Stomach smooth muscle (tissue), 2 donors: Measurements from ENCODE around the gene PIK3CB.
"Not testable (repeated sequence)": the region's sequence is repeated elsewhere in the genome, so short reads cannot be mapped to it uniquely, and the experiment has no call there.

Experiments
- H3K27ac ChIP-seq: one replicate; pipeline ENCODE4 v1.7.0; 2013; ENCODE audit warnings: mild to moderate bottlenecking, low read length, inconsistent platforms
- H3K27me3 ChIP-seq, 2 donors: one replicate each; pipeline ENCODE4 v1.7.0; 2013; ENCODE audit warnings: low read length in 2 of 2; ENCODE audit not compliant: insufficient read depth in 2 of 2, control insufficient read depth in 1 of 2
- H3K36me3 ChIP-seq, 2 donors: one replicate each; pipeline ENCODE4 v1.7.0; 2013; ENCODE audit warnings: low read length in 2 of 2; ENCODE audit not compliant: control insufficient read depth in 2 of 2, insufficient read depth in 2 of 2
- H3K4me1 ChIP-seq: one replicate; pipeline ENCODE4 v1.7.0; 2013; ENCODE audit warnings: low read length; ENCODE audit not compliant: control insufficient read depth, insufficient read depth
- H3K4me3 ChIP-seq, 2 donors: one replicate each; pipeline ENCODE4 v1.7.0; 2013; ENCODE audit warnings: low read length in 2 of 2
- H3K9ac ChIP-seq, 2 donors: one replicate each; pipeline ENCODE4 v1.7.0; 2013; ENCODE audit warnings: low read length in 2 of 2, mild to moderate bottlenecking in 1 of 2
- H3K9me3 ChIP-seq, 2 donors: one replicate each; pipeline ENCODE4 v1.7.0; 2013; ENCODE audit warnings: low read length in 2 of 2; ENCODE audit not compliant: control insufficient read depth in 2 of 2
- donor health status: healthy.
- donor health status: Pancreatic carcinoma.

Gene PIK3CB

GRCh38 chr3:138748190-138748589 is 86.5 kb downstream of the PIK3CB start:
- H3K9me3 ChIP-seq: no peaks in the 10 kb centered on the region
- no peaks in the 10 kb centered on the region for H3K4me1 ChIP-seq
- H3K27ac ChIP-seq: no peak overlapping the region
- H3K27me3 ChIP-seq: no peaks in the 10 kb centered on the region
- no peak overlapping the region for H3K4me3 ChIP-seq
- peaks cover 0 to 3% of the 10 kb centered on the region in 2 donors for H3K36me3 ChIP-seq
- H3K9ac ChIP-seq: no peak overlapping the region

DNA sequence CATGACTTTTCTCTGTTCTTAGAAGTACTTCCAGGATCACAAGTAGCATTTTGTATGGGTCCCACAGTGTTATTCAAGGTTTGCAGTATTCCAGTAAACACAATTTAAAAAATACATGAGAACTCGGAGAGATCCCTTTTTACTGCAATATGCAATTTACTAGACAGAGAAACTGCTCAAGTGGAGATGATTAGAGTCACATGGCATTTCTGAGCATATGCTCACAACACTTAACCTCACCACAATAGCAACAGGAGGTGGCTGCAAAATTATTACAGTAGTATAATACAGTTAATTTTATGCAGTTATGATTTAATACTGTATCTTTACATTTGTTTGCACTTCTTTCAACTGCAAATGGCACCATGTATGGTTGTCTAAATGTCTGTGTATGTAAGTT is 87.5 kb downstream of the PIK3CB start:
- no peaks in the 10 kb centered on the region for H3K4me1 ChIP-seq
- no peaks in the 10 kb centered on the region for H3K9me3 ChIP-seq
- H3K36me3 ChIP-seq: peaks cover 0 to 3% of the 10 kb centered on the region in 2 donors
- no peak overlapping the region for H3K4me3 ChIP-seq
- no peak overlapping the region for H3K9ac ChIP-seq
- H3K27ac ChIP-seq: no peak overlapping the region
- H3K27me3 ChIP-seq: no peaks in the 10 kb centered on the region

- no peaks in the 10 kb centered on the region for H3K9me3 ChIP-seq
- H3K27ac ChIP-seq: no peak overlapping the region
- no peak overlapping the region for H3K9ac ChIP-seq
- H3K27me3 ChIP-seq: no peaks in the 10 kb centered on the region
- peaks cover 8 to 10% of the 10 kb centered on the region in 2 donors for H3K36me3 ChIP-seq
- H3K4me3 ChIP-seq: no peak overlapping the region
- H3K4me1 ChIP-seq: no peaks in the 10 kb centered on the region
Measured at GRCh38 chr3:138740072-138740471, 94.7 kb downstream of the PIK3CB start.

GRCh38 chr3:138732456-138732855 is 102.3 kb downstream of the PIK3CB start:
- Histone ChIP-seq H3K27ac (no peak overlapping the region), H3K9ac (no peak overlapping the region), H3K9me3 (no peaks in the 10 kb centered on the region), H3K4me3 (no peak overlapping the region), H3K4me1 (no peaks in the 10 kb centered on the region), H3K36me3 (peaks cover 0 to 5% of the 10 kb centered on the region in 2 donors), H3K27me3 (no peaks in the 10 kb centered on the region)

DNA sequence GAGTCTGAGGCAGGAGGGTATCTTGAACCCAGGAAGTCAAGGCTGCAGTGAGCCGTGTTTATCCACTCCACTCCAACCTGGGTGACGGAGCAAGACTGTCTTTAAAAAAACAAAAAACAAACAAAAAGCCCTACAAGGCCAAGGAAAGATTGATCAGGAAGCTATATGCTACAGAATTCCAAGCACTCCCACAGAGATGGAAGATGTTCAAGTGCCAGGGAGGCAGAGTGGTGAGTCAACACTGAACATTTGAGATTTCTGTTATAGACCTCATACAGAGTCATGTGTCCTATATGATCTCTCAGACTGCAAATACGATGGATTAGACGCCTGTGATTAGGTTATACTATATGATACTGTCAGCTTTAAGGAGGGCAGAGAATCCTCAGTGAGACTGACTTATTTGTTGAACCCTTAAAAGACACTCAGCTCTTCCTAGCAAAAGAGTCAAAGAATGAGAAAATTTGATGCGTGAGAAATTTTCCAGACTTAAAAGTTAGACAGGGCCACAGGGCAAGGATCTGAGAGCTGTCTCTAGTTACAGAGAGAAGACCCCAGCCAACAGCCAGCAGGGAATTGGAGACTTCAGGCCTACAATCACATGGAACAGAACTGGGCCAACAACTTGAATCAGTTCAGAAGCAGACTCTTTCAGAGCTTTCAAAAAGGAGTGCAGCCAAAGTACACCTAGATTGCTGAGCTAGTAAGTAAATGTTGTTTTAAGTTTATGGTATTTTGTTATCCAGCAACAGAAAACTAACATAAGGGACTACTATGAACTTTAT is 107.6 kb downstream of the PIK3CB start:
- no peak overlapping the region for H3K27ac ChIP-seq
- no peaks in the 10 kb centered on the region for H3K9me3 ChIP-seq

GRCh38 chr3:138726042-138726441 is 108.7 kb downstream of the PIK3CB start:
- H3K9ac ChIP-seq, H3K9me3 ChIP-seq, H3K27ac ChIP-seq, H3K27me3 ChIP-seq, H3K36me3 ChIP-seq, H3K4me1 ChIP-seq, H3K4me3 ChIP-seq: not testable (repeated sequence)

More for the DNA sequence above, 107.6 kb downstream of the PIK3CB start:
- H3K27me3 ChIP-seq: no peaks in the 10 kb centered on the region
- no peak overlapping the region for H3K4me3 ChIP-seq
- H3K36me3 ChIP-seq: no peaks in the 10 kb centered on the region
- H3K9ac ChIP-seq: no peak overlapping the region
- no peaks in the 10 kb centered on the region for H3K4me1 ChIP-seq

GRCh38 chr3:138725116-138725515 is 109.6 kb downstream of the PIK3CB start:
- H3K27me3 ChIP-seq: no peaks in the 10 kb centered on the region
- H3K4me1 ChIP-seq: no peaks in the 10 kb centered on the region
- no peak overlapping the region for H3K27ac ChIP-seq
- no peak overlapping the region for H3K4me3 ChIP-seq
- H3K9me3 ChIP-seq: no peaks in the 10 kb centered on the region
- H3K36me3 ChIP-seq: no peaks in the 10 kb centered on the region
- no peak overlapping the region for H3K9ac ChIP-seq

- Histone ChIP-seq H3K9ac (no peak overlapping the region), H3K4me3 (no peak overlapping the region), H3K27ac (no peak overlapping the region), H3K36me3 (no peaks in the 10 kb centered on the region), H3K9me3 (no peaks in the 10 kb centered on the region), H3K27me3 (no peaks in the 10 kb centered on the region), H3K4me1 (no peaks in the 10 kb centered on the region)
Measured at GRCh38 chr3:138724443-138724842, 110.3 kb downstream of the PIK3CB start.

DNA sequence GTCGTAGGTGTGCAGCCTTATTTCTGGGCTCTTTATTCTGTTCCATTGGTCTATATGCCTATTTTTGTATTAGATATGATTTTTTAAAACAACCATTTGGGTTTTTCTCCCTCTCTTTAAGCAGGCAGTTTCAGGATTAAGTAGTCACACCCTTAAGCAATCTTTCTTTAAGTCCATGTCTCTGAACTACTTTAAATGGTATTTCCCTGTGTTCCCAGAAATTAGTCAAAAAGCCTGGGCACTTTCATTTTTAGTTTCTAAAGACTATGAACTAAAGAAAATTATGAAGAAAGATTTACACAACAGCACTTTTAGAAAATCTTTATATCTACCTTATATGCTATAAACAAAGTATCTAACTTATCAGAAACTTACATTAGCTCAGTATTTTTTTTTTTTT is 115.9 kb downstream of the PIK3CB start:
- Histone ChIP-seq H3K4me3 (no peak overlapping the region), H3K9ac (no peak overlapping the region), H3K4me1 (no peaks in the 10 kb centered on the region), H3K27me3 (no peaks in the 10 kb centered on the region), H3K36me3 (no peaks in the 10 kb centered on the region), H3K9me3 (no peaks in the 10 kb centered on the region), H3K27ac (no peak overlapping the region)

- Histone ChIP-seq H3K4me3 (no peak overlapping the region), H3K4me1 (no peaks in the 10 kb centered on the region), H3K9me3 (no peaks in the 10 kb centered on the region), H3K36me3 (no peaks in the 10 kb centered on the region), H3K27me3 (no peaks in the 10 kb centered on the region), H3K9ac (no peak overlapping the region), H3K27ac (no peak overlapping the region)
Measured at GRCh38 chr3:138717348-138717747, 117.4 kb downstream of the PIK3CB start.

DNA sequence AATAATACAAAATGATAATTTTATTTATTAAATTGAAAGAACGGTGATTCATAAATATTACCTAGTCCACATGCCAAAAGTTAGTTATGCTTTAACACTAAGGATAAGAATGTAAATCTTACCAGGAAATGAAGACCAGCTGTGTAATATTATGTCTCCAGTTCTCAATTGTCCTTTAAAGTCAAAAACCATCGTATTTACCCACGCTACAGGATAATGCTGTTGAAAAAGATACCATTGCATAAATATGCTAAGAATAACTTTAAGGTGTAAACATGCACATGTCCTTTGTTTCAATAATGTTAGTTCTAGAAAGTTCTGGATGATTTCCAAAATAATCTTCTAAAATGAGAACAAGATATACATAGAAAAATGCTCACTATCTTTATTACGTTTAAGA is 122.6 kb downstream of the PIK3CB start:
- H3K9ac ChIP-seq: no peak overlapping the region
- H3K36me3 ChIP-seq: no peaks in the 10 kb centered on the region
- H3K27me3 ChIP-seq: no peaks in the 10 kb centered on the region

More for the DNA sequence above, 122.6 kb downstream of the PIK3CB start:
- H3K27ac ChIP-seq: no peak overlapping the region
- H3K9me3 ChIP-seq: no peaks in the 10 kb centered on the region
- no peaks in the 10 kb centered on the region for H3K4me1 ChIP-seq
- no peak overlapping the region for H3K4me3 ChIP-seq
